GM20000 (cell line): ENCODE data around the gene LOC128125822.

ENCODE experiments used
- DNase-seq: peaks from one replicate; pipeline ENCODE4 v3.0.0; 2012; ENCODE audit warnings: low spot score
- TF ChIP-seq, protein P1 (sequence below): IDR thresholded peaks from 2 replicates; pipeline ENCODE4 v1.5.1; 2012; ENCODE audit warnings: mild to moderate bottlenecking, control low read depth; ENCODE audit errors: extremely low read depth, missing control alignments

The LOC128125822 gene

DNA sequence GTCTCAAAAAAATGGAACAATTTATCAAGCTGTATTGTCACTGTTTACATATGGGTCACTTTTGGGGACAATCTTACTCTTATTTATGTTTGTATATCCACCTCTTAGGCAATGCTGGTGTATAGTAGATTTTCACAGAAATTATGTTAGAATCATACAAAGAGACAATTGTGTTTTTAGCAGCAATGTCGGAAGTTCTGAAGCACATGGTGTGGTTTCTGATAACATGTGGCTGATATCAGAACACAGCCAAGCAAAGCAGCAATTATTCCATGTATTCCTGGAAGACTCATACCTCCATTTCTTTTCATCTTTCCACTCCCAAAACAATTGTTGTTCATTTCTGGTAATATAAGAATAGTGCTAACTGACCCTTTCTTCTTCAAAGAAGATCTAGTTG is 17.5 kb upstream of the LOC128125822 start:
- TF ChIP-seq, protein P1, sequence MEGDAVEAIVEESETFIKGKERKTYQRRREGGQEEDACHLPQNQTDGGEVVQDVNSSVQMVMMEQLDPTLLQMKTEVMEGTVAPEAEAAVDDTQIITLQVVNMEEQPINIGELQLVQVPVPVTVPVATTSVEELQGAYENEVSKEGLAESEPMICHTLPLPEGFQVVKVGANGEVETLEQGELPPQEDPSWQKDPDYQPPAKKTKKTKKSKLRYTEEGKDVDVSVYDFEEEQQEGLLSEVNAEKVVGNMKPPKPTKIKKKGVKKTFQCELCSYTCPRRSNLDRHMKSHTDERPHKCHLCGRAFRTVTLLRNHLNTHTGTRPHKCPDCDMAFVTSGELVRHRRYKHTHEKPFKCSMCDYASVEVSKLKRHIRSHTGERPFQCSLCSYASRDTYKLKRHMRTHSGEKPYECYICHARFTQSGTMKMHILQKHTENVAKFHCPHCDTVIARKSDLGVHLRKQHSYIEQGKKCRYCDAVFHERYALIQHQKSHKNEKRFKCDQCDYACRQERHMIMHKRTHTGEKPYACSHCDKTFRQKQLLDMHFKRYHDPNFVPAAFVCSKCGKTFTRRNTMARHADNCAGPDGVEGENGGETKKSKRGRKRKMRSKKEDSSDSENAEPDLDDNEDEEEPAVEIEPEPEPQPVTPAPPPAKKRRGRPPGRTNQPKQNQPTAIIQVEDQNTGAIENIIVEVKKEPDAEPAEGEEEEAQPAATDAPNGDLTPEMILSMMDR = no peak
- DNase-seq = no peak

DNA sequence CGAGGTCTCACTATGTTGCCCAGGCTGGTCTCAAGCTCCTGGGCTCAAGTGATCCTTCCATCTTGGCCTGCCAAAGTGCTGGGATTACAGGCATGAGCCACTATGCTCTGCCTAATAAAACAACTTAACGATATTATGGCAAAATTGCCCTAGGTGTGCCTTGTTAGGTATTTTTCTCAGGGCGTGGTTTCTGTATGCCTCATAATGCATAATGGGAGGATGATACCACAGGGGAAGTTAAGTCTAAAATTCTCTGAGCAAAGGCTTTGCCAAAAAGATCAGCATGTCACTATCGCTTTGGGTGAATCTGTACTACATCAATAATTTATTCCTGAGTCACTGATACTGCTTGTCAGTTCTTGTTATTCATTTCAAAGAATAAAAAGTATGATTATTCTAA is 15.9 kb upstream of the LOC128125822 start:
- TF ChIP-seq, protein P1 = no peak
- DNase-seq = no peak

DNA sequence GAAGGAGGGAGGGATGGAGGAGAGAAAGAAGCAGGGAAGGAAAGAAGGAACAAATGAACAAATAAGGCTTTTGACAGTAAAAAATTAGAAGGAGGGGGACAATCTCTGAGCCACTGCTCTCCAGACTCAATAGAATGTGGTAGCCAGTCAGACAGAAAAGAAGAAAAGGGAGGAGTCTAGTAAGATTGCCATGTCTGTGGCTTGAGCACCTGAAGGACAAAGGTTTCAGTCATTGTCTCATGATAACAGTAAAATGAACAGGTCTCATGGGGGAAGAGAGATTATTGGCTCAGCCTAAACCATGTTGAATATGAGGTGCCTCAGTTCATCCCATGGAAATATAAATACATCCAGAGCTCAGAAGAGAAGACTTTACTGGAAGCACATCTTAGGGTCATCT is 14.0 kb upstream of the LOC128125822 start:
- TF ChIP-seq, protein P1 = no peak

DNA sequence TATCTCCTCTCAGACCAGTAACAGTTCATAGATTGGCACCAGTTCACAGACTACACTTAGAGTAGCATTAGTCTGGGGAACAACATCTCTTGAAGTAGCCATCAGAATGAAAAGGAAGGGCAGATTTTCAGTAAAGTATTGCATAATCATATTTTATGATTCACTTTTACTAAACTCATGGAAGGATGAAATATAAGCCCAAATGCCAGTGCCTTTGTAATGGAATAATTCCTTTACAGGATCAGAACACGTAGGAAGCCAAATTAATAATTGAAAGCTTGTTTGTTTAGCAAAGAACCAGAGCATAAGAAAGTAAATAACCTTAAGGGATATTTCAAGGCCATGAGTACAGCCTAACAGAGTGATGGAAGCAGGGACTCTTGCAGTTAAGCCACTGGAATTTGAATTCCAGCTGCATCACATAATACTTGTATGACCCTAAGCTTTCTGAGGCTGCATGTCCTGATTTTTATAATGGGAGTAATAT is 11.4 kb upstream of the LOC128125822 start:
- no peak for DNase-seq
- TF ChIP-seq, protein P1 = no peak

More for the DNA sequence above, 14.0 kb upstream of the LOC128125822 start:
- no peak for DNase-seq

DNA sequence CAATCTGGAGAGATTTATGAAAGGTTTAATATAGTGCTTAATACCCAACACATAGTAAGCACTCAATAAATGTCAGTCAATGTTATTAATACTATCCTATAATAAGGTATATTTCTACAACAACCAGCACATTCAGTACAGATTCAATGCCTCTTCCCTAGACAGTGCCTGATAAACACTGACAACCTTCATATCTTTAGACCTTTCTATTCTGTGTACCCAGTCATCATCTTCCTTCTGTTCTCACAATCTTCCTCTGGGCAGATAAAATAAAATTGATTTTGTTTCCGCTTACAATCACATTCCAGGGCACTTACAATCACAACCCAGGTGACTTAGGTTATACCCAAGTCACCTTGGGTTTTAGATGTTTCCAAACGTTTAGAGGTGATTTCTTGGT is 11.0 kb upstream of the LOC128125822 start:
- no peak for DNase-seq
- TF ChIP-seq, protein P1 = no peak

DNA sequence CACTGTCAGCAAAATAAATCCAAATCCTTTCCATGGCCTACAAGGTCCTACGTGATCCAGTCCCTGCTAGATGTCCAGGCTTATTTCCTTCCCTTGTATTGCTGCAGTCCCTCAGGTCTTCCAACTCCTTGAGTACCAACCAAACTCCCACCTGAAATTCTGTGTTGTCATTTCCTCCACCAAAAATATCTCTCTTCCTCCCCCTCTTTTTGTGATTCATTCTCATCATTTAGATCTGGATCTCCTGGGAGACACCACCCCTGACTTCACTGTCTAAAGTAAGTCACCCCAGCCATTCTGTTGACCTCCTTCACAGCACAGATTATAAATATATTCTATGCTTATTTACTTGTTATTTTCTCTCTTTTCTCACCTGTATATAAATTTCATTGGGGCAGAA is 9.0 kb upstream of the LOC128125822 start:
- TF ChIP-seq, protein P1 = no peak
- no peak for DNase-seq

DNA sequence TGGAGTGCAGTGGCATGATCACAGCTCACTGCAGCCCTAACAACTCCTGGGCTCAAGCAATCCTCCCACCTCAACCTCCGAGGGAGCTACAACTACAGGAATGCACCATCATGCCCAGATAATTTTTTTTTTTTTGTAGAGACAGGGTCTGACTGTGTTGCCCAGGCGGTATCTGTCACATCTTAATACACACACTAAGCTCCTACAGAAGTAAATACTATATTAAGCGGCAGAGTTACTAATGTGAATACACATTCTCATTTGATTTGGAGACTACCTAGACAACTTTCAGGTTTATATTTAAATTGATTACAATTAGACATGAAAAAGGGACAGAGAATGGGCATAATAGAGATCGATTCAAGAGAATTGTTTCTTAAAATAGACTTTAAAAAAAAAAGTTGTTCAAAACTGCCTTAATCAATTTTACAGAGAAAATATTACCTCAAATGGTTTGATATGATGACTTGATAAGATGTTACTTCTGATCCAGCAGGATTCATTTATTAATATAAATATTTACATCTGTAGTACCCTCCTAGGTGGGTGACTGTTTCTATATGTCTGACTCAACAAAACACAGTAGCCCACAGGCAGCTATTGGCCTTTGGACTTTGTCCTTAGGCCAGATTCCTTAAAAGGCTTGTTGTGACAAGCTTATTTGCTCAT is 7.1 kb upstream of the LOC128125822 start:
- TF ChIP-seq, protein P1 = no peak
- no peak for DNase-seq
